Activated gamma-delta T cell treated with anti-CD3 and anti-CD28 coated beads, Interleukin-2, amount 50 U/mL, for 16 hours (primary cell): Measurements from ENCODE around the gene FGGY.

Source experiments
- DNase-seq: peaks from one replicate; pipeline ENCODE4 v3.0.0-alpha.2; 2020; ENCODE audit warnings: low read depth

FGGY gene

GRCh38 chr1:59315529-59316463, 18.9 kb downstream of the FGGY start:
- DNase-seq, result no peak

GRCh38 chr1:59316497-59317128, 19.7 kb downstream of the FGGY start:
- DNase-seq, result no peak

DNA sequence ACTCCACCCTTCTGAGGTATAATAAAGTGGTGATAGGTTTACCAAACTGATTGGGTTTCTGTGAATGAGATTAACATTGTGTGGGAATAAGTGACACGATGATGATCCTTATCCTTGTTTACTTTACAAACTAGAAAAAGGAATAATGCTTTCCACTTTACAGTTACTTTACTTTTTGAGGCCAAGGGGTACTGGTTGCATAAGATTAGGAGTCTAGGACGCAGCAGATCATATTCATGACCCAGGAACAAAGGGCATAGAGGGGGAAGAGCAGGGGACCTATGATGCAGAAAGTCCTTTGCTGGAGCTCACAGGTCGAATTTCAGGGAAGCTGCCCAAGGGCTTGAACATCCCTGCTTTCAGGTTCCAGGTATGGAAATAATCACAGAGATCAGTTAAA, 20.4 kb downstream of the FGGY start:
- DNase-seq, result no peak

- no peak for DNase-seq
Observed at GRCh38 chr1:59317780-59318179, 20.9 kb downstream of the FGGY start.

DNA sequence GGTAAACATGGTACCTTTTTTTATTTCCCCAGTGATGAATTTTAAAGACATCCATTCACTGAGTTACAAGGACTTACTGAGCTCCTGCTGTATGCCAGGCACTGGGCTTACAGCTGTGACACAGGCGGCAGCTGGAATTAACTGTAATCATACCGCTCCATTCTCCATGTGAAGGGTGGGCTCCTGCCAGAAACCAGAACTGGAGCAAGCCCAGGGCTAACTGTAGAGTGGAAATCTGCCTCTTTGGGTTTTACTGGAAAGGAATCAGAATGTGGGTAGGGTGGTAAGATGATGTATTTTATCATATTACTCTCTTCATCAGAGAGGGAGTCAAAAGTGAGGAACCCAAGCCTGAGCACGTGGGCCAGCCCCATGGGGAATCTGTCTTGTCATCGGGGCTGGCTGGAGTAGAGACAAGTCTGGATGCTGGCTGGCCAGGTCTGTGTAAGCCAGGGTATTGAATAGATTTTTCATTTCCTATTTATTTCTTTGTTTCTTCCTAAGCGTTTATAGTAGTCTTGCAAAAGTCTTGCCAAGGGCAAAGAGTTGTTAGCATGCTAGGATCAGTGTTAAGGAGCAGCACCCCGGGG, 21.5 kb downstream of the FGGY start:
- no peak for DNase-seq

- no peak for DNase-seq
Observed at GRCh38 chr1:59322394-59322793, 25.5 kb downstream of the FGGY start.

GRCh38 chr1:59322814-59323213, 25.9 kb downstream of the FGGY start:
- DNase-seq, result no peak

DNA sequence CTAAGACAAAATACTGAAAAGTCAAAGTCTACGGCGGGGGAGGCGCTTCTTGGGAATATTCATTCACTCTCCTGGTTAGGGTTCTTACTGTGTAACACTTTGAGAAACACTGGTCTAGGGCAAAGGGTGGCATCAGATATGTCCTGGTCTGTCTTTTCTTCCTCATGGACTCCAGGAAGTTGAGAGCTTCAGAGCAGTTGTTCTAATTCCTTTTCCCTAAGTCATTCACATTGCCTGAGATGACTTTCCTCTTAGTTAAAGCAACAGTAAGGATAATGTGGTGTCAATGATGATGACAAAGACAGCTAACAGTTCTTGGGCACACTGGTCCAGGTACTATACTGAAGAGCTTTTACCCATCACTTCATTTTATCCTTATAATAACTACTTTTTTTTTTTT, 27.0 kb downstream of the FGGY start:
- no peak for DNase-seq

DNA sequence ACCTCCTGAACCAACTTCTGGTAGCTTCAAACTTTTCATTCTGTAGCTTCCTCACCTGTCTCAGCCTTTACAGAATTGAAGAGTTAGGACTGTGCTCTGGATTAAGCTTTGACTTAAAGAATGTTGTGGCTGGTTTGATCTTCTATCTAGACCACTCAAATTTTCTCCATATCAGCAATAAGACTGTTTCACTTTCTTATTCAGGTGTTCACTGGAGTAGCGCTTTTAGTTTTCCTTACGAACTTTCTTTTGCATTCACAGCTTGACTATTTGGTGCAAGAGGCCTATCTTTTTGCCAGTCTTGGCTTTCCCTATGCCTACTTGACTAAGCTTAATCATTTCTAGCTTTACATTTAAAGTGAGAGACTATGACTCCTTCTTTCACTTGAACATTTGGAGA, 31.5 kb downstream of the FGGY start:
- DNase-seq, result no peak

DNA sequence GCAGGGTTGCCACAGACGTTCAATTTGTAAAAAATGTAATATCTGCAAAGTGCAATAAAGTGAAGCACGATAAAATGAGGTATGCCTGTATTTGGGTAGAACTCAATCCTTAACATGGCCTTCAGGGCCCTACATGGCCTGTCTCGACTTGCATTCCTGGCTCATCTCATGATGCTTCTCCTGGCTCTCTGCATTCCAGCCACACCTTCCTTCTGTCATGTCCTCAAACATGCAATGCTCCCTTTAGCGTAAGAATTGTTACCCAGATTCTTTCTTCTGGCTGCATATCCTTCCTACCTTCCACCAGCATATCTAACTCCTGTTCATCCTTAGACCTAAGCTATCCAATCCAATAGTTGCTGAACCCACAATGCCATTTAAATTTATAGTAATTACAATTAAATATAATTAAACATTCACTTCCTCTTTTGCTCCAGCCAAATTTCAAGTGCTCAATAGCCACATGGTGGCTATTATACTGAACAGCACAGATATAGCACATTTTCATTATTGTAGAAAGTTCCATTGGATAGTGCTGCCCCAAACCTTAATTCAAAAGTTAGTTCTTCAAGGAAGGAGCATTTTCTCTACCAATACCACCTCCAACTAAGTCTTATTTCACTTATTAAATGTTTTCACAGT, 32.6 kb downstream of the FGGY start:
- DNase-seq, result no peak

- no peak for DNase-seq
Observed at GRCh38 chr1:59331686-59332620, 35.1 kb downstream of the FGGY start.

GRCh38 chr1:59332983-59333382, 36.1 kb downstream of the FGGY start:
- DNase-seq, result no peak

DNA sequence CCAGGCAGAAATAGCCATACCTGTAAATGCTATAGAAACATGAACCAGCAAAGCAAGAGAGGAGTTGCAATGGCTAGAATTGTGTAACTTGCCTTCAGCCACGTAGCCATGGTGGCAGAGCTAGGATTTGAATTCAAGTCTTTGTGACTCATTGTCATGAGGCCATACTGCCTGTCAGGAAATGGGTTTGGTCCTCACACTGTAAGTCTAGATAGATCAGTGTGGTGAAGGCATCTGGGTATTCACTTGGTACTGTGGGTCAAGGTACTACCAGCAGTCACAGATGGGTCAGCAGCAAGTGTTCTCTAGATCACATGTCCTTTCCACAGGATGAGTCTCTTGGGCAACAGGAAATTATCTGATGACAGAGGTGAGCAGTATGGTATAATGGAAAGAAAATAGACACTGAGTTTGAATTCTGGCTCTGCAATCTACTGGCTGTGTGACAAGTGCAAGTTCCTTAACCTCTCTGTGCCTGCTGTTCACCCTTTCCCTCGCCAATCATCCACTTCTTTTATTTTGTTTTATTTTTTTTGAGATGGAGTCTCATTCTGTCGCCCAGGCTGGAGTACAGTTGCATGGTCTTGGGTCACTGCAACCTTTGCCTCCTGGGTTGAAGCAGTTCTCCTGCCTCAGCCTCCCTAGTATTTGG, 36.9 kb downstream of the FGGY start:
- no peak for DNase-seq

DNA sequence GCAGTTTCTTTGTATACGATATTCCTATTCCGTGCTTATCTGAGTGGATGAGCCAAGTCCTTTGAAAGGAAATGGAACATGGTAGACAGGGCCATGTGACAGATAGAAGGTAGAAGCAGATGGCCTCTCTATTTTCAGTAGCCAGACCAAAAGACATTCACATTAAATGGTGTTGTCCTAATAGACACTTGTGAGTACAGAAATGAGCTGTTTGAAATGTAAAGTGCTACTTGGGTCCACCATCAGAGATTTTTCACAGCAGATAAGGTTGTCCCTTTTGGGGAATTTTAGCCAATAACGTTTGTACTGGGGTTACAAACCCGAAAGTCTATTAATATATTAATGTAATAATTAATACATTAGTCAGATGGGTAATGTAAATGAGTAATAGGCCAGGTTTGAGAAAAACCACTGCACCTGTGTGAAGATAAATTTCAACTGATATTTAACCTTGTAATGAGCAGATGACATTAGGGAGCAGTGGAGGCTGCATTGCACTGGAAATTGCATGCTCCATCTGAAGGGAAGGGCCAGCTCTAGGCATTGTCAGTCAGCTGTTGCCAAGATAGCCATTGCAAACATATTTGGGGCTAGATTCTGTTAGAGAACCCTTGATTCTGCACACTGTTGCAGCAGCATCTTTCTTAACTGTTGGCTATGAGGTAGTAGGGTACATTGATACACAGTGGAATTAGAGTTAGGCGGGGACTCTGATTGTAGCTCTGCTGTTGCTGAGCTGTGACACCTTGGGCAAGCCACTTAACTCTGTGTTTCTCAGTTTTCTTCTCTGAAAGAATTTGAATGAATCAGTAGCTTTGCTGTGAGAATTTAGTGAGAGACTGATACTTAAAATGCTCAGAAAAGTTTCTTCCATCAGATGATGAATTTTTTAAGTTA, 43.8 kb downstream of the FGGY start:
- no peak for DNase-seq

DNA sequence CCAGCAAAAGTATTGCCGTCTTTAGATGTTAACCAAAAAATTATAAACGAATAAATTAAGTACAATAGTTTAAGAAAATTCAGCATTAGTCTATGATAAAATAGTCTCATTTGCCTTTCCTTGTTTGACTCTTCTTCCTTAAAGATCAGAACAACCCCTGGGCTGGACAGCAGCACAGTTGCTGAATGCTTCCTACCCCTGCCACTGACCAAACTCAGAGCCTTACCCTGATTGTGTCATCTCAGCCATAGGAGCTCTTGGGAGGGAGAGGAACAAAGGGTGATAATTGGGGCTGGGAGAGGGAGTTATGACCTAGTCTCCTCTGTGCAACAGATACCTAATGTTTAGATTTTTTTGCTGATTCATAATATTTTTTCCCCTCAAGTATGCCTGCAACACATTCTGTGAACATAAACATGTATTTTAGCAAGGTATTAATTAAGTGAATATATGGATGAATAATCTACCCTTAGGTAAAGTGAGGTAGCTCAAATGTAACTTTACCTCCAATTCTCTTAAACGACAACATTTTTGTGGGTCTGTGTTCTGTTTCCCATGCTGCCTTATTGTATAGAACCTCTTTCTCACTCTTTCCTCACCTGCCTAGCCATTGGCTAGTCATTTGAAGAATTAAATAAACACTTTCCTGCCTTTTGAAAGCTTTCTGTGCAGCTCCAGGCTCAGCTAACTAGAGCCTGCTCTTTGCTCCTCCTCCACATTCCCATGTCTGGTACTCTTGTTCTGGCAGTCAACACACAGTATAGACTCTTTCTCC, 46.1 kb downstream of the FGGY start:
- no peak for DNase-seq

DNA sequence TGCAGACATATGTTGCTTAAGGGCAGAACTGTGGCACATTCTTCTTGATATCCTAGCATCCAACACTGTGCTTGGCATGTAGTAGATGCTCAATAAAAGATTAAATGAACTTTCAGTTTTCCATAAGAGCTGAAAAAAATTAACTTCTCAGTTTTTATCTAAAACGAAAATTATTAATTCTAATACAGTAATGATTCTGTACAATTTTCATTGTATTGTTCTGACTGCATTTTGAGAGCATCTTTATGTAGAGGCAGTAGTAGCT, 46.6 kb downstream of the FGGY start:
- no peak for DNase-seq

DNA sequence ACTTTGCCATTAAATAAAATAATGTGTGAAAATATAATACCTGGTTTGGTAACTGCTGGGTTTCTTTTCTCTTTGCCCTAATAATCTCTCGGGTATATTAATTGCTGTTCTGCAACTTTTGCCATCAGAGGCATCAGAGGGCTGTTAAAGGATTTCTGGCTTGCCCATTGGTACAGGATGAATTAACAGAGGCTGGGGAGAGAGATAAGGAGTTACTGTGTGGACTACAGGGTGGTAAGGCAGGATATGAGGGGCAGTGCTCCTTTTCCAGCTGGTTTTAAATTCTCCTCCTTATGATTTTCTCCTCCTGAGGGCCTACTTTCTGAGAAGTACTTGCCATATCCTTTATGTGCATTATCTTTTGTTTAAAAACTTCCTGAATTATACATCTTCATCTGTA, 48.3 kb downstream of the FGGY start:
- DNase-seq, result no peak

- DNase-seq, result no peak
Observed at GRCh38 chr1:59346429-59346828, 49.5 kb downstream of the FGGY start.

DNA sequence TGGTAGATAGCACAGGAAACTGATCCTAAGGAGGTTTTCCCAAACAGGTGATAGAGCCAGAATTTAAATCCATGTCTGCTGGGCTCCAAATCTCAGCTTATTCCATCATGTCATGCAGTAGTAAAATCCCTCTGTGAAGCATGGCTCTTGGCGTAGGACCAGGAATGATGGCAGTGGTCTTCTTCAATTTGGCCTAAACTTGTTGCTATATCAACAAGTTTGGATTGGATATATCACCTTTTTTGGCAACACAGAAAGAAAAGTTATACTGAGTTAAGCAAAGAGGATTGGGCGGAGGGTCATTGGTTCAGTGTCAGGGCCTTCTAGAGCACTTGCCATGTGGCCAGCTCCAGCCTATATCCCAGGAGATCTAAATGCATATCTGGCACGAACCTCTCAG, 52.2 kb downstream of the FGGY start:
- no peak for DNase-seq

DNA sequence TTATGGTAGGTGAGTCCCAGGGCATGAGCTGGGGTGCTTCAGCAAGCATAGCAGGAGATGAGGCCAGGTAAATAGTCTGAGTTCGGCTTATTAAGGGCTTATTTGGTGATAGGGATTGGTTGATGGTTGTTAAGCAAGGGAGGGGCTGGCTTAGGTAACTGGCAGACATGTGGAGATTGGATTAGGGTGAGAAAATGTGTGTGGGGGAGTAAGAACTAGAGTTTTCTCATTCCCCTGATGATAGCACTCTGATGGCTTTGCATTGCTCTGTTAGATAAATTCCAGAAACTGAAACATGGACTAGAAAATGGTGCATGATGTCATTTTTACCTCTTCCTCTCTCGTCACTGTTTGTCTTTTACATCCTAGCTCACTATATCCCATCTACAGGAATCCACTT, 53.6 kb downstream of the FGGY start:
- DNase-seq, result no peak
